WTC11 (cell line): ENCODE data around the gene ZNF140. TPM values are rescaled to one million over a fixed set of nuclear protein-coding genes. Genes with fewer than 3 reads are reported as not detected.

ENCODE experiments used
- ATAC-seq: fragments of 200-7000 bp; cut with Tn5 transposase; 2 replicates; pipeline ENCODE4 v1.10.0; 2021; ENCODE audit warnings: mild to moderate bottlenecking, moderate library complexity
- CTCF ChIA-PET: fragments of 300-600 bp; sonication (Branson Sonifier 250); formaldehyde crosslinking; loops from one replicate; lab custom pipeline; 2021; ENCODE audit warnings: antibody characterized with exemption; lab: Charles Lee
- POLR2A ChIA-PET: fragments of 350-600 bp; sonication (Branson Sonifier 250); formaldehyde crosslinking; loops from one replicate; lab custom pipeline; 2021; ENCODE audit warnings: antibody characterized with exemption; lab: Charles Lee
- DNase-seq: peaks from one replicate; pipeline ENCODE4 v3.0.0; 2021; ENCODE audit warnings: low spot score
- H3K27ac Mint-ChIP-seq: 2 replicates; pipeline ENCODE4 v1.8.0; 2021; ENCODE audit warnings: mixed read lengths
- H3K27me3 Mint-ChIP-seq: 2 replicates; pipeline ENCODE4 v1.8.0; 2021; ENCODE audit warnings: low read depth, mild to moderate bottlenecking, moderate library complexity, mixed read lengths
- H3K36me3 Mint-ChIP-seq: 2 replicates; pipeline ENCODE4 v1.8.0; 2021; ENCODE audit warnings: mixed read lengths
- H3K4me1 Mint-ChIP-seq: 2 replicates; pipeline ENCODE4 v1.8.0; 2022; ENCODE audit warnings: mixed read lengths
- H3K4me3 Mint-ChIP-seq: 2 replicates; pipeline ENCODE4 v1.8.0; 2021; ENCODE audit warnings: mild to moderate bottlenecking, moderate library complexity, mixed read lengths
- H3K9me3 Mint-ChIP-seq: 2 replicates; pipeline ENCODE4 v1.8.0; 2021; ENCODE audit warnings: mixed read lengths
- CBFB ChIP-seq: sonication (generic); formaldehyde crosslinking; IDR thresholded peaks from 2 replicates; pipeline ENCODE4 v1.8.1; 2022; ENCODE audit warnings: mild to moderate bottlenecking, low read depth, missing genetic modification reagents
- CREM ChIP-seq: sonication (generic); formaldehyde crosslinking; IDR thresholded peaks from 2 replicates; pipeline ENCODE4 v1.8.1; 2022; ENCODE audit warnings: mild to moderate bottlenecking, missing genetic modification reagents, moderate library complexity
- EMX1 ChIP-seq: fragments of 250-450 bp; sonication (Bioruptor Pico); IDR thresholded peaks from 2 replicates; pipeline ENCODE4 v1.8.0; 2021; ENCODE audit warnings: mild to moderate bottlenecking
- GRHL2 ChIP-seq: fragments of 250-450 bp; sonication (Bioruptor Pico); IDR thresholded peaks from 2 replicates; pipeline ENCODE4 v1.8.0; 2022; ENCODE audit warnings: mild to moderate bottlenecking, moderate library complexity; ENCODE audit not compliant: insufficient replicate concordance, severe bottlenecking
- HMGA2 ChIP-seq: fragments of 250-450 bp; sonication (Bioruptor Pico); IDR thresholded peaks from 2 replicates; pipeline ENCODE4 v1.4.0; 2021; ENCODE audit warnings: mild to moderate bottlenecking, moderate library complexity
- JAZF1 ChIP-seq: fragments of 250-450 bp; sonication (Bioruptor Pico); IDR thresholded peaks from 2 replicates; pipeline ENCODE4 v1.9.0; 2021; ENCODE audit warnings: moderate library complexity, mild to moderate bottlenecking, inconsistent platforms
- MXD4 ChIP-seq: fragments of 250-450 bp; sonication (Bioruptor Pico); IDR thresholded peaks from 2 replicates; pipeline ENCODE4 v1.8.0; 2021; ENCODE audit warnings: mild to moderate bottlenecking, moderate library complexity, borderline replicate concordance
- NR2C2 ChIP-seq: sonication (generic); formaldehyde crosslinking; IDR thresholded peaks from 2 replicates; pipeline ENCODE4 v1.8.0; 2022; ENCODE audit warnings: mild to moderate bottlenecking, missing genetic modification reagents
- OVOL2 ChIP-seq: fragments of 250-450 bp; sonication (Bioruptor Pico); IDR thresholded peaks from 2 replicates; pipeline ENCODE4 v1.9.0; 2021; ENCODE audit warnings: mild to moderate bottlenecking, borderline replicate concordance
- SOX15 ChIP-seq: fragments of 250-450 bp; sonication (Bioruptor Pico); IDR thresholded peaks from 2 replicates; pipeline ENCODE4 v1.9.0; 2021; ENCODE audit warnings: mild to moderate bottlenecking
- TEAD1 ChIP-seq: sonication (generic); formaldehyde crosslinking; IDR thresholded peaks from 2 replicates; pipeline ENCODE4 v1.8.0; 2022; ENCODE audit warnings: mild to moderate bottlenecking, missing genetic modification reagents
- ZNF219 ChIP-seq: sonication (generic); formaldehyde crosslinking; IDR thresholded peaks from 2 replicates; pipeline ENCODE4 v1.8.0; 2023; ENCODE audit warnings: missing genetic modification reagents, mild to moderate bottlenecking, borderline replicate concordance
- ZNF232 ChIP-seq: sonication (generic); formaldehyde crosslinking; IDR thresholded peaks from 2 replicates; pipeline ENCODE4 v1.8.0; 2022; ENCODE audit warnings: mild to moderate bottlenecking, missing genetic modification reagents
- ZNF317 ChIP-seq: sonication (generic); formaldehyde crosslinking; IDR thresholded peaks from 2 replicates; pipeline ENCODE4 v1.8.1; 2023; ENCODE audit warnings: low read depth, mild to moderate bottlenecking, moderate library complexity, missing genetic modification reagents, borderline replicate concordance
- total RNA-seq: library from RNA; stranded (reverse); gene quantifications from 3 replicates; pipeline ENCODE4 v1.2.3, GENCODE V29; 2021
- TF ChIP-seq, protein P1 (sequence below): sonication (generic); formaldehyde crosslinking; IDR thresholded peaks from 2 replicates; pipeline ENCODE4 v1.8.0; 2022; ENCODE audit warnings: mild to moderate bottlenecking, missing genetic modification reagents
- TF ChIP-seq, protein P2 (sequence below): sonication (generic); formaldehyde crosslinking; IDR thresholded peaks from 2 replicates; pipeline ENCODE4 v1.8.1; 2022; ENCODE audit warnings: low read depth, missing genetic modification reagents, borderline replicate concordance
- TF ChIP-seq, protein P3 (sequence below): sonication (generic); formaldehyde crosslinking; IDR thresholded peaks from 2 replicates; pipeline ENCODE4 v1.8.0; 2022; ENCODE audit warnings: mild to moderate bottlenecking, missing genetic modification reagents
- TF ChIP-seq, protein P4 (sequence below): fragments of 250-450 bp; sonication (Bioruptor Pico); IDR thresholded peaks from 2 replicates; pipeline ENCODE4 v1.9.0; 2021; ENCODE audit warnings: mild to moderate bottlenecking
- TF ChIP-seq, protein P5 (sequence below): sonication (generic); formaldehyde crosslinking; IDR thresholded peaks from 2 replicates; pipeline ENCODE4 v1.8.1; 2023; ENCODE audit warnings: mild to moderate bottlenecking, missing genetic modification reagents, borderline replicate concordance
- TF ChIP-seq, protein P6 (sequence below): sonication (generic); formaldehyde crosslinking; IDR thresholded peaks from 2 replicates; pipeline ENCODE4 v1.8.0; 2022; ENCODE audit warnings: mild to moderate bottlenecking, missing genetic modification reagents

Gene ZNF140
- total RNA-seq, 1 experiment from 2014 or later, result 10.3 TPM

DNA sequence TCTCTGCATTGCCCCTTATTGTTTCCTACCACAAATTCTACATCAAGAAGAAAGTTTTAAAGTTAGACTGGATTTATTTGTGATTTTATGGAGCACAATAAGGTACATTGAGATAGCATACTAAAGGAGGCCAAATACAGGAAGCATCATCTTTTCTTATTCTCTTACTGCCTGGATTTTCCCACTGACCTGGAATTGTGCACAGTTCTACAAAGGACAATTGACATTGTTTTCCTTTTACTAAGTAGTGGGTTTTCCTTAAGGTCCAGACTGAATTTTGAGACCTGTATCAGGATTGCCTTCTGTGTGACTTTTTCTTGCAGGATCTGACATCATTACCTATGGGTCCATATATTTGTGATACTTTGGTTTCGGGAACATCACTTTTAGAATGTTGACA, 18.8 kb upstream of the ZNF140 start:
- Mint-ChIP-seq H3K27ac (no peak overlapping the region), H3K9me3 (peaks cover 93% of the 10 kb centered on the region), H3K36me3 (peaks cover 98% of the 10 kb centered on the region), H3K27me3 (peaks cover 49% of the 10 kb centered on the region), H3K4me3 (no peak overlapping the region), H3K4me1 (no peaks in the 10 kb centered on the region)
- ChIA-PET CTCF (no interaction called here), POLR2A (no interaction called here)
- TF ChIP-seq GRHL2 (CRISPR knock-in tag) (no peak), NR2C2 (CRISPR knock-in tag) (no peak), EMX1 (CRISPR knock-in tag) (no peak), JAZF1 (CRISPR knock-in tag) (no peak), ZNF219 (CRISPR knock-in tag) (no peak)
- TF ChIP-seq, protein P1, sequence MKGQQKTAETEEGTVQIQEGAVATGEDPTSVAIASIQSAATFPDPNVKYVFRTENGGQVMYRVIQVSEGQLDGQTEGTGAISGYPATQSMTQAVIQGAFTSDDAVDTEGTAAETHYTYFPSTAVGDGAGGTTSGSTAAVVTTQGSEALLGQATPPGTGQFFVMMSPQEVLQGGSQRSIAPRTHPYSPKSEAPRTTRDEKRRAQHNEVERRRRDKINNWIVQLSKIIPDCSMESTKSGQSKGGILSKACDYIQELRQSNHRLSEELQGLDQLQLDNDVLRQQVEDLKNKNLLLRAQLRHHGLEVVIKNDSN (CRISPR knock-in tag), result no peak
- TF ChIP-seq, protein P2, sequence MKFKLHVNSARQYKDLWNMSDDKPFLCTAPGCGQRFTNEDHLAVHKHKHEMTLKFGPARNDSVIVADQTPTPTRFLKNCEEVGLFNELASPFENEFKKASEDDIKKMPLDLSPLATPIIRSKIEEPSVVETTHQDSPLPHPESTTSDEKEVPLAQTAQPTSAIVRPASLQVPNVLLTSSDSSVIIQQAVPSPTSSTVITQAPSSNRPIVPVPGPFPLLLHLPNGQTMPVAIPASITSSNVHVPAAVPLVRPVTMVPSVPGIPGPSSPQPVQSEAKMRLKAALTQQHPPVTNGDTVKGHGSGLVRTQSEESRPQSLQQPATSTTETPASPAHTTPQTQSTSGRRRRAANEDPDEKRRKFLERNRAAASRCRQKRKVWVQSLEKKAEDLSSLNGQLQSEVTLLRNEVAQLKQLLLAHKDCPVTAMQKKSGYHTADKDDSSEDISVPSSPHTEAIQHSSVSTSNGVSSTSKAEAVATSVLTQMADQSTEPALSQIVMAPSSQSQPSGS (CRISPR knock-in tag), result no peak
- ATAC-seq, result no peak
- DNase-seq, result no peak

DNA sequence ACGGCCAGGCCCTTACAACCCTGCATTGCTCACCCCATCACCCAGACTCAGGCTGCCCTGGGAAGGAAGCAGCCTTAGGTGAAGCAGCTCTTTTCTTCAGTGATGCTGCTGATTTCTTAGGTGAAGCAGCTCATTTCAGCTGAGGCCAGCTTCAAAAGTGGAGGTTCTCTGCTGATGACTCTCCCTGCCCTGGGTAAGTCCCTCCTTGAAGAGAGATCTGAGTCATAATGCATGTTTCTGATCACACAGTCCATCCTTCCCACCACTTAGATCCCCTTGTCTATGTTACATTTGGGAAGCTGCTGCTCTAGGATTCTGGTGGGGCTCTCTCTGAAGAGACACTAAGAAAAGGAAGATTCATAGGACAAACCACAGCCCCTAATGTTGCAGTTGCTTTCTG, 17.2 kb upstream of the ZNF140 start:
- TF ChIP-seq HMGA2 (CRISPR knock-in tag) (no peak), OVOL2 (no peak), JAZF1 (CRISPR knock-in tag) (no peak), ZNF317 (CRISPR knock-in tag) (no peak)
- Mint-ChIP-seq H3K4me1 (no peaks in the 10 kb centered on the region), H3K36me3 (peaks cover 91% of the 10 kb centered on the region)

DNA sequence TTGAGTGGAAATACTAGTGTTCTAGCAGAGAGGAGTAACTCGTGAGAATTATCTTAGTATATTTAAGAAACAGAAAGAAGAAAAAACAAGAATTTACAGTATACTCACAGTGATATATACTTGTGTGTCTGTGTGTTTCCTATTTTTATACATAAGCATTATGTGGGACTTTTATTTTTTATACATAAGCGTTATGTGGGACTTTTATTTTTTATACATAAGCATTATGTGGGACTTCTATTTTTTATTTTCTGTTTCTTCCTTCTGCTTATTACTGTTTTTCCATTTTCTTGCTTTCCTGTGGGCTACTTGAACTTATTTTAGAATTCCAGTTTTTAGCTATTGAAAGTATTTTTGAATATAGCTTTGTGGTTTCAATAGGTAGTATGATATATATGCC, 6.9 kb upstream of the ZNF140 start:
- H3K4me1 Mint-ChIP-seq, result no peaks in the 10 kb centered on the region
- TF ChIP-seq, protein P3, sequence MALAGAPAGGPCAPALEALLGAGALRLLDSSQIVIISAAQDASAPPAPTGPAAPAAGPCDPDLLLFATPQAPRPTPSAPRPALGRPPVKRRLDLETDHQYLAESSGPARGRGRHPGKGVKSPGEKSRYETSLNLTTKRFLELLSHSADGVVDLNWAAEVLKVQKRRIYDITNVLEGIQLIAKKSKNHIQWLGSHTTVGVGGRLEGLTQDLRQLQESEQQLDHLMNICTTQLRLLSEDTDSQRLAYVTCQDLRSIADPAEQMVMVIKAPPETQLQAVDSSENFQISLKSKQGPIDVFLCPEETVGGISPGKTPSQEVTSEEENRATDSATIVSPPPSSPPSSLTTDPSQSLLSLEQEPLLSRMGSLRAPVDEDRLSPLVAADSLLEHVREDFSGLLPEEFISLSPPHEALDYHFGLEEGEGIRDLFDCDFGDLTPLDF, result no peak
- no peak for TF ChIP-seq MXD4
- no peak for TF ChIP-seq JAZF1 (CRISPR knock-in tag)
- TF ChIP-seq TEAD1 (CRISPR knock-in tag), result no peak
- no peak for TF ChIP-seq SOX15 (CRISPR knock-in tag)
- no peak for TF ChIP-seq EMX1 (CRISPR knock-in tag)
- no peak for TF ChIP-seq ZNF232 (CRISPR knock-in tag)
- TF ChIP-seq, protein P4, sequence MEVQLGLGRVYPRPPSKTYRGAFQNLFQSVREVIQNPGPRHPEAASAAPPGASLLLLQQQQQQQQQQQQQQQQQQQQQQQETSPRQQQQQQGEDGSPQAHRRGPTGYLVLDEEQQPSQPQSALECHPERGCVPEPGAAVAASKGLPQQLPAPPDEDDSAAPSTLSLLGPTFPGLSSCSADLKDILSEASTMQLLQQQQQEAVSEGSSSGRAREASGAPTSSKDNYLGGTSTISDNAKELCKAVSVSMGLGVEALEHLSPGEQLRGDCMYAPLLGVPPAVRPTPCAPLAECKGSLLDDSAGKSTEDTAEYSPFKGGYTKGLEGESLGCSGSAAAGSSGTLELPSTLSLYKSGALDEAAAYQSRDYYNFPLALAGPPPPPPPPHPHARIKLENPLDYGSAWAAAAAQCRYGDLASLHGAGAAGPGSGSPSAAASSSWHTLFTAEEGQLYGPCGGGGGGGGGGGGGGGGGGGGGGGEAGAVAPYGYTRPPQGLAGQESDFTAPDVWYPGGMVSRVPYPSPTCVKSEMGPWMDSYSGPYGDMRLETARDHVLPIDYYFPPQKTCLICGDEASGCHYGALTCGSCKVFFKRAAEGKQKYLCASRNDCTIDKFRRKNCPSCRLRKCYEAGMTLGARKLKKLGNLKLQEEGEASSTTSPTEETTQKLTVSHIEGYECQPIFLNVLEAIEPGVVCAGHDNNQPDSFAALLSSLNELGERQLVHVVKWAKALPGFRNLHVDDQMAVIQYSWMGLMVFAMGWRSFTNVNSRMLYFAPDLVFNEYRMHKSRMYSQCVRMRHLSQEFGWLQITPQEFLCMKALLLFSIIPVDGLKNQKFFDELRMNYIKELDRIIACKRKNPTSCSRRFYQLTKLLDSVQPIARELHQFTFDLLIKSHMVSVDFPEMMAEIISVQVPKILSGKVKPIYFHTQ (CRISPR knock-in tag), result no peak
- TF ChIP-seq, protein P5, sequence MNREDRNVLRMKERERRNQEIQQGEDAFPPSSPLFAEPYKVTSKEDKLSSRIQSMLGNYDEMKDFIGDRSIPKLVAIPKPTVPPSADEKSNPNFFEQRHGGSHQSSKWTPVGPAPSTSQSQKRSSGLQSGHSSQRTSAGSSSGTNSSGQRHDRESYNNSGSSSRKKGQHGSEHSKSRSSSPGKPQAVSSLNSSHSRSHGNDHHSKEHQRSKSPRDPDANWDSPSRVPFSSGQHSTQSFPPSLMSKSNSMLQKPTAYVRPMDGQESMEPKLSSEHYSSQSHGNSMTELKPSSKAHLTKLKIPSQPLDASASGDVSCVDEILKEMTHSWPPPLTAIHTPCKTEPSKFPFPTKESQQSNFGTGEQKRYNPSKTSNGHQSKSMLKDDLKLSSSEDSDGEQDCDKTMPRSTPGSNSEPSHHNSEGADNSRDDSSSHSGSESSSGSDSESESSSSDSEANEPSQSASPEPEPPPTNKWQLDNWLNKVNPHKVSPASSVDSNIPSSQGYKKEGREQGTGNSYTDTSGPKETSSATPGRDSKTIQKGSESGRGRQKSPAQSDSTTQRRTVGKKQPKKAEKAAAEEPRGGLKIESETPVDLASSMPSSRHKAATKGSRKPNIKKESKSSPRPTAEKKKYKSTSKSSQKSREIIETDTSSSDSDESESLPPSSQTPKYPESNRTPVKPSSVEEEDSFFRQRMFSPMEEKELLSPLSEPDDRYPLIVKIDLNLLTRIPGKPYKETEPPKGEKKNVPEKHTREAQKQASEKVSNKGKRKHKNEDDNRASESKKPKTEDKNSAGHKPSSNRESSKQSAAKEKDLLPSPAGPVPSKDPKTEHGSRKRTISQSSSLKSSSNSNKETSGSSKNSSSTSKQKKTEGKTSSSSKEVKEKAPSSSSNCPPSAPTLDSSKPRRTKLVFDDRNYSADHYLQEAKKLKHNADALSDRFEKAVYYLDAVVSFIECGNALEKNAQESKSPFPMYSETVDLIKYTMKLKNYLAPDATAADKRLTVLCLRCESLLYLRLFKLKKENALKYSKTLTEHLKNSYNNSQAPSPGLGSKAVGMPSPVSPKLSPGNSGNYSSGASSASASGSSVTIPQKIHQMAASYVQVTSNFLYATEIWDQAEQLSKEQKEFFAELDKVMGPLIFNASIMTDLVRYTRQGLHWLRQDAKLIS (CRISPR knock-in tag), result no peak
- no peak for TF ChIP-seq CBFB (CRISPR knock-in tag)
- TF ChIP-seq HMGA2 (CRISPR knock-in tag), result no peak
- TF ChIP-seq CREM (CRISPR knock-in tag), result no peak
- TF ChIP-seq, protein P6, sequence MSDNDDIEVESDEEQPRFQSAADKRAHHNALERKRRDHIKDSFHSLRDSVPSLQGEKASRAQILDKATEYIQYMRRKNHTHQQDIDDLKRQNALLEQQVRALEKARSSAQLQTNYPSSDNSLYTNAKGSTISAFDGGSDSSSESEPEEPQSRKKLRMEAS (CRISPR knock-in tag), result no peak
- TF ChIP-seq, all 79 proteins: peak for 0
- Mint-ChIP-seq H3K27ac (no peak overlapping the region), H3K27me3 (peaks cover 11% of the 10 kb centered on the region), H3K9me3 (peaks cover 64% of the 10 kb centered on the region), H3K4me3 (no peak overlapping the region), H3K36me3 (peaks cover 48% of the 10 kb centered on the region)
- ChIA-PET CTCF (no interaction called here), POLR2A (no interaction called here)
- ATAC-seq (no peak), DNase-seq (no peak)

More for the DNA sequence above, 17.2 kb upstream of the ZNF140 start:
- DNase-seq (no peak), ATAC-seq (no peak)
- Mint-ChIP-seq H3K27me3 (peaks cover 35% of the 10 kb centered on the region), H3K9me3 (peaks cover 88% of the 10 kb centered on the region), H3K27ac (no peak overlapping the region), H3K4me3 (no peak overlapping the region)
- ChIA-PET CTCF (no interaction called here), POLR2A (no interaction called here)
